HEK293 (cell line): ENCODE data around the gene MACROH2A1.

Source experiments
- REPIN1 ChIP-seq: fragments of 450-650 bp; formaldehyde crosslinking; IDR thresholded peaks from 2 replicates; pipeline ENCODE4 v1.5.1; 2017; ENCODE audit warnings: missing biosample characterization, missing genetic modification characterization, low read depth
- ZNF629 ChIP-seq: fragments of 450-650 bp; formaldehyde crosslinking; IDR thresholded peaks from 2 replicates; pipeline ENCODE4 v1.5.1; 2017; ENCODE audit warnings: missing biosample characterization, missing genetic modification characterization
- TF ChIP-seq, protein P1 (sequence below): fragments of 450-650 bp; formaldehyde crosslinking; IDR thresholded peaks from 2 replicates; pipeline ENCODE4 v1.5.1; 2016; ENCODE audit warnings: missing biosample characterization, missing genetic modification characterization

DNA sequence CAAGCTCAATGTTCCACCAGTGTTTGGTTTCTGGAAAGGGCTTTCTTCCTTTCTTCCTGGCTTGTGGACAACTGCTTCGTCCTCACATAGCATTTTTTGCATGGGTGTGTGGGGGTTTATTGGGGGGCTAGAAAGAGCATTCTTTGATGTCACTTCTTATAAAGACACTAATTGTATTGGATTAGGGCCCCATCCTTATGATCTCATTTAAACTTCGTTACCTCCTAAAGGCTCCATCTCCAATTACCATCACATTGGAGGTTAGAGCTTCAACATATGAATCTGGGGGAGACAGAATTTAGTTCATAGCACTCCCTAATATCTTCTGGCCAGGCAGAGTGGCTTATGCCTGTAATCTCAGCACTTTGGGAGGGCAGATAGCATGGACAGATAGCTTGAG, 6.1 kb upstream of the MACROH2A1 start:
- TF ChIP-seq, protein P1, sequence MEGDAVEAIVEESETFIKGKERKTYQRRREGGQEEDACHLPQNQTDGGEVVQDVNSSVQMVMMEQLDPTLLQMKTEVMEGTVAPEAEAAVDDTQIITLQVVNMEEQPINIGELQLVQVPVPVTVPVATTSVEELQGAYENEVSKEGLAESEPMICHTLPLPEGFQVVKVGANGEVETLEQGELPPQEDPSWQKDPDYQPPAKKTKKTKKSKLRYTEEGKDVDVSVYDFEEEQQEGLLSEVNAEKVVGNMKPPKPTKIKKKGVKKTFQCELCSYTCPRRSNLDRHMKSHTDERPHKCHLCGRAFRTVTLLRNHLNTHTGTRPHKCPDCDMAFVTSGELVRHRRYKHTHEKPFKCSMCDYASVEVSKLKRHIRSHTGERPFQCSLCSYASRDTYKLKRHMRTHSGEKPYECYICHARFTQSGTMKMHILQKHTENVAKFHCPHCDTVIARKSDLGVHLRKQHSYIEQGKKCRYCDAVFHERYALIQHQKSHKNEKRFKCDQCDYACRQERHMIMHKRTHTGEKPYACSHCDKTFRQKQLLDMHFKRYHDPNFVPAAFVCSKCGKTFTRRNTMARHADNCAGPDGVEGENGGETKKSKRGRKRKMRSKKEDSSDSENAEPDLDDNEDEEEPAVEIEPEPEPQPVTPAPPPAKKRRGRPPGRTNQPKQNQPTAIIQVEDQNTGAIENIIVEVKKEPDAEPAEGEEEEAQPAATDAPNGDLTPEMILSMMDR (tag by site-specific recombination), result no peak
- TF ChIP-seq ZNF629 (tag by site-specific recombination), result no peak
- no peak for TF ChIP-seq REPIN1 (tag by site-specific recombination)
